Caco-2 (cell line): ENCODE data around the gene PAK1. TPM values are rescaled to one million over a fixed set of nuclear protein-coding genes. Genes with fewer than 3 reads are reported as not detected.

Source experiments
- BruUV-seq: library from RNA; stranded (reverse); fragments of 400-500 nt; replicated peaks from 2 replicates; lab custom pipeline; 2021; lab: Mats Ljungman, UMichigan
- CTCF ChIA-PET: fragments of 300-600 bp; sonication (Branson Sonifier 250); formaldehyde crosslinking; loops from one replicate; lab custom pipeline; 2022; ENCODE audit warnings: antibody characterized with exemption; lab: Charles Lee
- POLR2A ChIA-PET: fragments of 300-600 bp; sonication (Branson Sonifier 250); formaldehyde crosslinking; loops from one replicate; lab custom pipeline; 2022; ENCODE audit warnings: antibody characterized with exemption; lab: Charles Lee
- DNase-seq, 2 experiments: peaks; one replicate each; pipeline versions ENCODE4 v3.0.0 to v3.0.0-alpha.2; 2020 to 2022
- H3K27me3 ChIP-seq: replicated peaks from 2 replicates; pipeline ENCODE4 v1.6.0; 2011; ENCODE audit warnings: low read length; ENCODE audit not compliant: control insufficient read depth, insufficient read depth
- H3K36me3 ChIP-seq: 2 replicates; pipeline ENCODE4 v1.5.1; 2011; ENCODE audit warnings: low read length; ENCODE audit not compliant: control insufficient read depth, insufficient read depth
- H3K4me1 ChIP-seq: fragments of 250-450 bp; sonication (Bioruptor Pico); 2 replicates; pipeline ENCODE4 v1.5.1; 2020; ENCODE audit warnings: mild to moderate bottlenecking
- H3K4me3 ChIP-seq: 2 replicates; pipeline ENCODE4 v1.5.1; 2011; ENCODE audit warnings: low read depth, mild to moderate bottlenecking, control low read depth, low read length
- H3K9me3 ChIP-seq: fragments of 250-450 bp; sonication (Bioruptor Pico); 2 replicates; pipeline ENCODE4 v1.5.1; 2020; ENCODE audit warnings: mild to moderate bottlenecking, moderate library complexity
- H3K27ac Mint-ChIP-seq: one replicate; pipeline ENCODE4 v1.8.0; 2022; ENCODE audit warnings: mixed read lengths; ENCODE audit not compliant: unreplicated experiment
- H3K27me3 Mint-ChIP-seq: one replicate; pipeline ENCODE4 v1.8.0; 2022; ENCODE audit warnings: mixed read lengths; ENCODE audit not compliant: insufficient read depth, unreplicated experiment
- H3K36me3 Mint-ChIP-seq: one replicate; pipeline ENCODE4 v1.8.0; 2022; ENCODE audit warnings: mild to moderate bottlenecking, mixed read lengths; ENCODE audit not compliant: insufficient read depth, unreplicated experiment
- H3K4me1 Mint-ChIP-seq: one replicate; pipeline ENCODE4 v1.8.0; 2022; ENCODE audit warnings: low read depth, mixed read lengths; ENCODE audit not compliant: unreplicated experiment
- H3K4me3 Mint-ChIP-seq: one replicate; pipeline ENCODE4 v1.8.0; 2022; ENCODE audit warnings: mild to moderate bottlenecking, moderate library complexity, mixed read lengths; ENCODE audit not compliant: unreplicated experiment
- H3K9me3 Mint-ChIP-seq: one replicate; pipeline ENCODE4 v1.8.0; 2022; ENCODE audit warnings: mixed read lengths; ENCODE audit not compliant: unreplicated experiment
- intact Hi-C: fragments of 100-400 bp; cut with micrococcal nuclease; formaldehyde crosslinking; loops from one replicate; pipeline ENCODE4 v1.10.0; 2022; ENCODE audit not compliant: unreplicated experiment
- total RNA-seq: library from RNA; stranded (reverse); gene quantifications from 2 replicates; pipeline ENCODE4 v1.2.3, GENCODE V29; 2022
- TF ChIP-seq, protein P1 (sequence below), 2 experiments: fragments of 200-600 bp in 1 of 2; IDR thresholded peaks; 1 replicate in 1 of 2; 2 replicates in 1 of 2; pipeline versions ENCODE4 v1.5.1 to v1.8.0; 2011 to 2022; ENCODE audit warnings: antibody characterized with exemption in 1 of 2, control low read depth in 1 of 2, inconsistent platforms in 1 of 2, low read depth in 1 of 2, low read length in 1 of 2, mild to moderate bottlenecking in 1 of 2, moderate library complexity in 1 of 2; ENCODE audit not compliant: insufficient read depth in 1 of 2, severe bottlenecking in 1 of 2, unreplicated experiment in 1 of 2

The PAK1 gene
- total RNA-seq, 1 experiment from 2014 or later: 81.1 TPM

DNA sequence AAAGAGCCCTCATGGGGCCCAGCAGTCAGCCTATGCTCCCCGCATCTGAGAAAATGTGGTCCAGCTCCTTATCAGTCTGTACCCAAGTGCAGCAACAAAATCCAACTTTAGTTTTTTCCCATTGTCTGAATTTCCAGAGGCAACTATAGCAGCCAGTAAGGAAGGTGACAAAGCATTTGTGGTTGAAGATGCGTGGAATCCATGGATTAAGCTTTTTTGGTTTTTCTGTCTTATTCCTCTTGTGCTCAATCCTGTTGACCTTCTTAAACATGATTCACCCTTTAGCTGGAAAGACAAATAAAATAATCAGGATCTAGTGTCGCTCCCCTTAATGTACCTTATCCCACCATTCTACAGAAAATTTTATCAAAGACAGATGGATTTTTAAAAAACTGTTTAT, 186.8 kb downstream of the PAK1 start:
- H3K9me3 Mint-ChIP-seq: no peaks in the 10 kb centered on the region
- H3K36me3 ChIP-seq: no peaks in the 10 kb centered on the region
- H3K4me1 ChIP-seq: no peaks in the 10 kb centered on the region
- no peak overlapping the region for H3K4me3 Mint-ChIP-seq
- H3K36me3 Mint-ChIP-seq: no peaks in the 10 kb centered on the region
- no peak for DNase-seq
- ChIA-PET POLR2A (no interaction called here), CTCF (no interaction called here)
- H3K9me3 ChIP-seq: no peaks in the 10 kb centered on the region
- no peak overlapping the region for H3K4me3 ChIP-seq
- TF ChIP-seq, protein P1, sequence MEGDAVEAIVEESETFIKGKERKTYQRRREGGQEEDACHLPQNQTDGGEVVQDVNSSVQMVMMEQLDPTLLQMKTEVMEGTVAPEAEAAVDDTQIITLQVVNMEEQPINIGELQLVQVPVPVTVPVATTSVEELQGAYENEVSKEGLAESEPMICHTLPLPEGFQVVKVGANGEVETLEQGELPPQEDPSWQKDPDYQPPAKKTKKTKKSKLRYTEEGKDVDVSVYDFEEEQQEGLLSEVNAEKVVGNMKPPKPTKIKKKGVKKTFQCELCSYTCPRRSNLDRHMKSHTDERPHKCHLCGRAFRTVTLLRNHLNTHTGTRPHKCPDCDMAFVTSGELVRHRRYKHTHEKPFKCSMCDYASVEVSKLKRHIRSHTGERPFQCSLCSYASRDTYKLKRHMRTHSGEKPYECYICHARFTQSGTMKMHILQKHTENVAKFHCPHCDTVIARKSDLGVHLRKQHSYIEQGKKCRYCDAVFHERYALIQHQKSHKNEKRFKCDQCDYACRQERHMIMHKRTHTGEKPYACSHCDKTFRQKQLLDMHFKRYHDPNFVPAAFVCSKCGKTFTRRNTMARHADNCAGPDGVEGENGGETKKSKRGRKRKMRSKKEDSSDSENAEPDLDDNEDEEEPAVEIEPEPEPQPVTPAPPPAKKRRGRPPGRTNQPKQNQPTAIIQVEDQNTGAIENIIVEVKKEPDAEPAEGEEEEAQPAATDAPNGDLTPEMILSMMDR (IDR thresholded peaks at IDR 0.05; ENCODE audit: insufficient read depth in 1 of 2, low read depth in 1 of 2, low read length in 1 of 2, severe bottlenecking in 1 of 2, unreplicated experiment in 1 of 2): no peak
- H3K27me3 ChIP-seq: no peaks in the 10 kb centered on the region; the same call in 1 of the 2 replicates
- no peaks in the 10 kb centered on the region for H3K4me1 Mint-ChIP-seq
- intact Hi-C loops: no loop called here
- no peak overlapping the region for H3K27ac Mint-ChIP-seq
- peaks cover 10% of the 10 kb centered on the region for H3K27me3 Mint-ChIP-seq
- no TSS peak for BruUV-seq

GRCh38 chr11:77284476-77285468, 189.1 kb downstream of the PAK1 start:
- no peak overlapping the region for H3K4me3 ChIP-seq
- H3K9me3 ChIP-seq: no peaks in the 10 kb centered on the region
- Mint-ChIP-seq H3K9me3 (no peaks in the 10 kb centered on the region), H3K36me3 (no peaks in the 10 kb centered on the region), H3K4me1 (no peaks in the 10 kb centered on the region), H3K4me3 (no peak overlapping the region), H3K27ac (no peak overlapping the region), H3K27me3 (peaks cover 8% of the 10 kb centered on the region)
- H3K36me3 ChIP-seq: no peaks in the 10 kb centered on the region
- intact Hi-C loops: no loop called here
- BruUV-seq: no TSS peak
- TF ChIP-seq, protein P1 (IDR thresholded peaks at IDR 0.05; ENCODE audit: insufficient read depth in 1 of 2, low read depth in 1 of 2, low read length in 1 of 2, severe bottlenecking in 1 of 2, unreplicated experiment in 1 of 2): no peak
- no peaks in the 10 kb centered on the region; the same call in 1 of the 2 replicates for H3K27me3 ChIP-seq
- H3K4me1 ChIP-seq: no peaks in the 10 kb centered on the region
- ChIA-PET CTCF (interaction anchor here (1.6 kb wide), 1 partner anchor 263 kb away, joined by 3 read pairs; no protein-coding TSS in a partner anchor), POLR2A (no interaction called here)
- DNase-seq: no peak

DNA sequence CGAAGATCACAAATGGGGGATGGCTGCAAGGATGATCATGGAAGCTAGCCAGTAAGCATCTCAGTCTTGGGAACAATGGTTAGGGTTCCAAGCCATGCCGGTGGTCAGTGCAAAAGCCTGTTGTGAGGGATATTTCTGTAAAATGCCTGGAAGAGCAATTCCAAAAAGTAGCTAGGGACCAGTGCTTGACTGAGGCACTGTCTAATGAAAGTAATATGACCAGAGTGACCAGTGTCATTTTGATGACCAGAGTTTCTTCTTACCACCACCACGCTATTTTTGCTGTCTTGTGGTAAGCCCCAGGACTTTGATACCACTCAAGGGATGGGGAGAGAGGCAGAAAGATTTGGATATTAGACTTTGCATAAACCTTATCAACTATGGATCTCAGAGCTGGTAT, 190.8 kb downstream of the PAK1 start:
- Mint-ChIP-seq H3K36me3 (no peaks in the 10 kb centered on the region), H3K27me3 (peaks cover 16% of the 10 kb centered on the region), H3K9me3 (no peaks in the 10 kb centered on the region), H3K4me1 (no peaks in the 10 kb centered on the region), H3K27ac (no peak overlapping the region), H3K4me3 (no peak overlapping the region)
- CTCF ChIA-PET: no interaction called here
- intact Hi-C loops: no loop called here
- Histone ChIP-seq H3K36me3 (no peaks in the 10 kb centered on the region), H3K4me1 (no peaks in the 10 kb centered on the region), H3K4me3 (no peak overlapping the region), H3K9me3 (no peaks in the 10 kb centered on the region), H3K27me3 (no peaks in the 10 kb centered on the region; the same call in 1 of the 2 replicates)
- no peak for DNase-seq
- TF ChIP-seq, protein P1 (IDR thresholded peaks at IDR 0.05; ENCODE audit: insufficient read depth in 1 of 2, low read depth in 1 of 2, low read length in 1 of 2, severe bottlenecking in 1 of 2, unreplicated experiment in 1 of 2): no peak
- BruUV-seq: no TSS peak
- POLR2A ChIA-PET: no interaction called here
